Measurements from ENCODE around the gene OR5D16. TPM values are rescaled to one million over a fixed set of nuclear protein-coding genes. Genes with fewer than 3 reads are reported as not detected.
"Not testable (repeated sequence)": the region's sequence is repeated elsewhere in the genome, so short reads cannot be mapped to it uniquely, and the experiment has no call there.

The OR5D16 gene
- total RNA-seq (2014; rRNA removed; shearing (Covaris generic)): not detected in 2 replicates

- DNase-seq (ENCODE audit: low spot score): no peak
- in situ Hi-C loops (cut with HindIII; ENCODE audit: low sequenced_read_pairs): no loop called here
These were observed at the start of gene OR5D16 for GRCh38 chr11:55838452-55838851. TSS of gene OR5D16 (plus strand) at chr11:55838752. CDS start at chr11:55838752, 0 bp downstream.

GRCh38 chr11:55791606-55792005, 46.9 kb upstream of the OR5D16 start:
- in situ Hi-C loops (cut with HindIII; ENCODE audit: low sequenced_read_pairs): no loop called here
- no peak for DNase-seq (ENCODE audit: low spot score)

GRCh38 chr11:55793321-55793720, 45.2 kb upstream of the OR5D16 start:
- in situ Hi-C loops (cut with HindIII; ENCODE audit: low sequenced_read_pairs): no loop called here
- no peak for DNase-seq (ENCODE audit: low spot score)

- DNase-seq (ENCODE audit: low spot score): no peak
- in situ Hi-C loops (cut with HindIII; ENCODE audit: low sequenced_read_pairs): no loop called here
These were observed 43.3 kb upstream of the OR5D16 start, which contains the start of gene OR5D14 for GRCh38 chr11:55795256-55795655. TSS of gene OR5D14 (plus strand) at chr11:55795556. CDS start at chr11:55795556, 0 bp downstream.

GRCh38 chr11:55806248-55806647, 32.3 kb upstream of the OR5D16 start:
- no peak for DNase-seq (ENCODE audit: low spot score)
- in situ Hi-C loops (cut with HindIII; ENCODE audit: low sequenced_read_pairs): no loop called here

- in situ Hi-C loops (cut with HindIII; ENCODE audit: low sequenced_read_pairs): no loop called here
- DNase-seq (ENCODE audit: low spot score): no peak
These were observed 27.5 kb upstream of the OR5D16 start, which contains the start of gene OR5L1 for GRCh38 chr11:55811067-55811466. TSS of gene OR5L1 (plus strand) at chr11:55811367. CDS start at chr11:55811467, 100 bp downstream.

- DNase-seq (ENCODE audit: low spot score): no peak
- in situ Hi-C loops (cut with HindIII; ENCODE audit: low sequenced_read_pairs): no loop called here
These were observed 19.2 kb upstream of the OR5D16 start, which contains the start of gene OR5D18 for GRCh38 chr11:55819330-55819729. TSS of gene OR5D18 (plus strand) at chr11:55819630. CDS start at chr11:55819630, 0 bp downstream.

GRCh38 chr11:55826919-55827318, 11.6 kb upstream of the OR5D16 start, which contains the start of gene OR5L2:
TSS of gene OR5L2 (plus strand) at chr11:55827219. CDS start at chr11:55827219, 0 bp downstream.
- DNase-seq (ENCODE audit: low spot score): no peak
- in situ Hi-C loops (cut with HindIII; ENCODE audit: low sequenced_read_pairs): no loop called here

GRCh38 chr11:55847453-55847852, 8.9 kb downstream of the OR5D16 start:
- no peak for DNase-seq (ENCODE audit: low spot score)
- in situ Hi-C loops (cut with HindIII; ENCODE audit: low sequenced_read_pairs): no loop called here

- no peak for DNase-seq (ENCODE audit: low spot score)
- in situ Hi-C loops (cut with HindIII; ENCODE audit: low sequenced_read_pairs): no loop called here
These were observed 10.5 kb downstream of the OR5D16 start for GRCh38 chr11:55849037-55849436.

GRCh38 chr11:55852141-55852540, 13.6 kb downstream of the OR5D16 start:
- DNase-seq (ENCODE audit: low spot score): no peak
- in situ Hi-C loops (cut with HindIII; ENCODE audit: low sequenced_read_pairs): no loop called here

GRCh38 chr11:55854704-55855103, 16.2 kb downstream of the OR5D16 start:
- no peak for DNase-seq (ENCODE audit: low spot score)
- in situ Hi-C loops (cut with HindIII; ENCODE audit: low sequenced_read_pairs): no loop called here

GRCh38 chr11:55867354-55867753, 28.8 kb downstream of the OR5D16 start:
- in situ Hi-C loops (cut with HindIII; ENCODE audit: low sequenced_read_pairs); DNase-seq (ENCODE audit: low spot score): not testable (repeated sequence)

- in situ Hi-C loops (cut with HindIII; ENCODE audit: low sequenced_read_pairs); DNase-seq (ENCODE audit: low spot score): not testable (repeated sequence)
These were observed 34.2 kb downstream of the OR5D16 start for GRCh38 chr11:55872731-55873130.

GRCh38 chr11:55873146-55873545, 34.6 kb downstream of the OR5D16 start:
- in situ Hi-C loops (cut with HindIII; ENCODE audit: low sequenced_read_pairs); DNase-seq (ENCODE audit: low spot score): not testable (repeated sequence)

GRCh38 chr11:55882997-55883396, 44.4 kb downstream of the OR5D16 start, which contains the start of gene TRIM51:
TSS of gene TRIM51 (plus strand) at chr11:55883297. CDS start at chr11:55885429, 2,132 bp downstream.
- DNase-seq (ENCODE audit: low spot score); in situ Hi-C loops (cut with HindIII; ENCODE audit: low sequenced_read_pairs): not testable (repeated sequence)

- DNase-seq (ENCODE audit: low spot score); in situ Hi-C loops (cut with HindIII; ENCODE audit: low sequenced_read_pairs): not testable (repeated sequence)
These were observed 46.4 kb downstream of the OR5D16 start for GRCh38 chr11:55884995-55885394.

- in situ Hi-C loops (cut with HindIII; ENCODE audit: low sequenced_read_pairs); DNase-seq (ENCODE audit: low spot score): not testable (repeated sequence)
These were observed 46.9 kb downstream of the OR5D16 start for GRCh38 chr11:55885481-55885880.
